ENCODE results near the gene EHBP1. TPM values are rescaled to one million over a fixed set of nuclear protein-coding genes. Genes with fewer than 3 reads are reported as not detected.
A peak's percentile ranks its signal among the peaks of the same experiment; 100 is the strongest.
"Not testable (repeated sequence)": the region's sequence is repeated elsewhere in the genome, so short reads cannot be mapped to it uniquely, and the experiment has no call there.

EHBP1 gene
- total RNA-seq, 1 experiment from 2014 or later = 25.2 TPM

DNA sequence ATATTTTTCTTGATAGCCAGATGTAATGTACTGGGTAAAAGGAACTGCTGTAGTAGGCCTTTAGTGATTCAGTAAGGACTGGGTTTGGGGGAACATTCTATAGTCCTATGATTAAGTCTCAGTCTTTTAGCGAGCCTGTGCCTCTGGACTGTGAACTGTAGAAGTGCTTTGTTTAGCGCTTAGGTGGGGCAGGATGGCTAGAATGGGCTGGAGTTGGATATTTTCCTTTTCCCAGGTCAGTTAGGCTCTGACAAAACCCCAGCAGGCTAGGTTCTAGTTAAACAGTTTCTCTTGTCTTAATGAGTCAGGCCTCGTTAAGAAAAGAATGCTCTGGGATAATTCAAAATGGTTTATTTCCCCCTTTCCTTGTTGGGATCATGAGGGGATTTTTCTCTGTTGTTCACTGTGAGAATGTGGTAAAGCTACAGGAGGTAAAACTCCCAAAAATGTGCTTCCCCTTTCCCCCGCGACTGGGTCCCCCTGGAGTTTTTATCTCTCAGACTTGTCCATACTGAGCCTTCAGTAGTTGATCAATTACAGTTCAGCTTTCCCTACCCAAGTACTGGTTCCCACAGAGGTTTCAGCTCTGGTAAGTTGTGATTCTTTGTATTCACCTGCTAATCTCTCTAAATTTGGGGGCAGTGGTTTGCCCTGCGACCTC is 31.5 kb downstream of the EHBP1 start:
- DNase-seq (ENCODE audit: low spot score) = no peak

DNA sequence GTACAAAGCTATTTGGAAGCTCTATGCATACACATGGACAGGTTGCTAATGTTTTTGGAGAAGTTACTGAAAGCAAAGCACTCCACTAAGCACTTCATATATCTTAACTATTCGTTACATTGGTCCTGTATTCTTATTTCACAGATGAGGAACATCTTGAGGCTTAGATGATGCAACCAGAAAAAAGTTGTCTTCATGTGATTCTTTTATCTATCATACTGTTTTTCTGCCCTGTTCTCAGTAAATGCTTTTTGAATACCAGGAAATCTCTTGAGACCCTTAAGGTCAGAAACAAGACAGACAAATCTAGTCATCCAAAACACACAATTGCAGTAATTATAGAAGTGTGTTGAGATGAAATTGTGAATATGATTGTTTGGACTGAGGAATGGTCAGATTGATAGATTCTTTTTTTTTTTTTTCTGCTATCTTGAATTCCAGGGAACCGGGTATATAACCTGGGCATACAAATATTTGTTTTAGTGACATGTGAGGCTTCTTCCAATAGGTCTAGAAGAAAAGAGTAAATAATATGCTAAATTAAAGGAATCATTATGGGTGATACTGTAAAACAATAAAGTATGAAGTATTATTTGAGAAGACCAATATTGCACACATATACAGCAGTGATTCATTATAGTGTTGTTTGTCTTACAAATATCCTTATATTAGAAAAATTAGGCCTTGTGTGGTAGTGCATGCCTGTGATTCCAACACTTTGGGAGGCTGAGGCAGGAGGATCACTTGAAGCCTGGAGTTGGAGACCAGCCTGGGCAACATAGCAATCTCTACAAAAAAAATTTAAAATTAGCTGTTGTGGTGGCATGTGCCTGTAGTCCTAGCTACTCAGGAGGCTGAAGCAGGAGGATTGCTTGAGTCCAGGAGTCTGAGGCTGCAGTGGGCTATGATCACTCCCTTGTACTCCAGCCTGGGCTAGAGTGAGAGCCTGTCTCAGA is 33.7 kb downstream of the EHBP1 start:
- no peak for DNase-seq (ENCODE audit: low spot score)

GRCh38 chr2:62740221-62740620 is 34.7 kb downstream of the EHBP1 start:
- no peak for DNase-seq (ENCODE audit: low spot score)

DNA sequence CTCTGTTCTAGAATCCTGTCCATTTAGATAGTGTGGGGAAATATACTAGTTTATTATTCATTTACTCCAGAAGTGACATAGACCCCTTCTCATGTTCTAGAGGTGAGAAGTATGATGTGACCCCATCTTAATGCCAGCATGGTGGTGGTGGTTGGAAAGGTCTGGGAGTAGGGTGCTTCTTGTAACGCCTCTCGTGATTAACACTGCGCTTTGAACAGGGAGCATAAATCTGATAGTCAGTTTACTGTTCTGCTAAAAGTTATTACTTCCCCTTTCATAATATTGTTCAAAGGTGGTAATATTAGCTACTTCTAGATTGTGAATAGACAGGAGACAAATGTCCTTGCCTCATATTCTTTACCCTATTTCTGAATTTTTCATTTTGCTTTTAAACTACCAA is 35.6 kb downstream of the EHBP1 start:
- no peak for DNase-seq (ENCODE audit: low spot score)

GRCh38 chr2:62741954-62742722 is 36.6 kb downstream of the EHBP1 start:
- no peak for DNase-seq (ENCODE audit: low spot score)

- no peak for DNase-seq (ENCODE audit: low spot score)
Measured at GRCh38 chr2:62743506-62743905, 38.0 kb downstream of the EHBP1 start.

DNA sequence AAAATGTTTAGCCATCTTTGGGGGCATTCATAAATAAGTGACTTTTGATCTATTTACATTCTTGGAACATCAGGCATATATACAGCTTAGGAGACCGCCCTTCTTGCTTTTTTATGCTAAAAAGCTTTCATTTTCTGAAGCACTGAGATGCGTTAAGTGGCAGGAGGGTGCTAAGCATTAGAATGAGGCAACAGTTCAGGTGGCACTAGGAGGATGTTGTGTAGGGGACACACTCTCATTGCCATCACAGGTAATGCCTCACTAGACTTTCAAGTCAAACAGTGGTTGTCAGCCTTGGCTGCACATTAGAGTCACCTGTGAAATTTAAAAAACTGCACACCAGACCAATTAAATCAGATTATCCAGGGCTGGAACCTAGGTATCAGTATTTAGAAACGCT is 39.1 kb downstream of the EHBP1 start:
- no peak for DNase-seq (ENCODE audit: low spot score)

DNA sequence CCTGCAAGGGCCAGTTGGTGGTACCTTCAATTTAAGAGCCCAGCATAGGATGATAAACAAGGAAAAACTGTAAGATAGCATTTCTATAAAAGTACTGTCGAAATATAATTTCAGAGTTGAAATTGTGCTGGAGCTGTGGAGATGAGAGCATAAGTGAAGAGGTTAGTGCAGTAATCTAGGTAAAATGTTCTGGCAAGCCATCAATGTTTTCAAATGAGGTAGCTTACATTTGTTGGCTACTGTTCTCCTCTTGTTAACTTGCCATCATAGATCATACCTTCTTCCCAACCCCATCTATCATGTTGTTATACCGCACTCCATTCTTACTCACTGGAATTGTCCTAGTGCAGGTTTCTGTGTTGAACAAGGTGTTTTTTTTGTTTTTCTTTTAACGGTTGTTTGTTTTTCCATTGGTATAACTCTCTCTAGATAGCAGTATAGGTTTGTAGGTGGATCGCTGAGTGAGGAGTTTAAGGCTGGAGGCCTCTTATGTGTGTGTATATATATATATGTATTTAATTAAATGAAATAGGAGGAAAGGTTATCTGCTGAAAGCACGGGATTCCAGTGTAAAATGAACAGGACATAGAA is 40.5 kb downstream of the EHBP1 start:
- no peak for DNase-seq (ENCODE audit: low spot score)

- no peak for DNase-seq (ENCODE audit: low spot score)
Measured at GRCh38 chr2:62747169-62747568, 41.7 kb downstream of the EHBP1 start.

- no peak for DNase-seq (ENCODE audit: low spot score)
Measured at GRCh38 chr2:62747876-62748275, 42.4 kb downstream of the EHBP1 start.

DNA sequence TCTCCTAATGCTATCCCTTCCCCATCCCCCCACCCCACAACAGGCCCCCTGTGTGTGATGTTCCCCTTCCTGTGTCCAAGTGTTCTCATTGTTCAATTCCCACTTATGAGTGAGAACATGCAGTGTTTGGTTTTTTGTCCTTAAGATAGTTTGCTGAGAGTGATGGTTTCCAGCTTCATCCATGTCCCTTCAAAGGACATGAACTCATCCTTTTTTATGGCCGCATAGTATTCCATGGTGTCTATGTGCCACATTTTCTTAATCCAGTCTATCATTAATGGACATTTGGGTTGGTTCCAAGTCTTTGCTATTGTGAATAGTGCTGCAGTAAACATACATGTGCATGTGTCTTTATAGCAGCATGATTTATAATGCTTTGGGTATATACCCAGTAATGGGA is 43.6 kb downstream of the EHBP1 start:
- not testable (repeated sequence) for DNase-seq (ENCODE audit: low spot score)

DNA sequence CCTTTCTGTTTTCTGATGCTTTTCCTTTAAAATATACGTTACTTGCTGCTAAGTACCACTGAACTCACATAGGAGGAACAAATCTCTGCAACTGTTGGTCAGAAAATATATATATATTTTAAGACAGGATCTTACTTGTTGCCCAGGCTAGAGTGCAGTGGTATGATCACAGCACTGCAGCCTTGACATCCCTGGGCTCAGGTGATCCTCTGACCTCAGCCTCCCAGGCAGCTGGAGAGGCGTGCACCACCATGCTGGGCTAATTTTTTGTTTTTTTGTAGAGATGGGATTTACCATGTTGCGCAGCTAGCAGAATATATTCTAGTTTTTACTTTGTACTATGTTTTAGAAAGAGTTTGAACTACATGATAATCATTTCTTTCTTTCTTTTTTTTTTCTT is 51.5 kb downstream of the EHBP1 start:
- no peak for DNase-seq (ENCODE audit: low spot score)

- no peak for DNase-seq (ENCODE audit: low spot score)
Measured at GRCh38 chr2:62760026-62760425, 54.5 kb downstream of the EHBP1 start.

DNA sequence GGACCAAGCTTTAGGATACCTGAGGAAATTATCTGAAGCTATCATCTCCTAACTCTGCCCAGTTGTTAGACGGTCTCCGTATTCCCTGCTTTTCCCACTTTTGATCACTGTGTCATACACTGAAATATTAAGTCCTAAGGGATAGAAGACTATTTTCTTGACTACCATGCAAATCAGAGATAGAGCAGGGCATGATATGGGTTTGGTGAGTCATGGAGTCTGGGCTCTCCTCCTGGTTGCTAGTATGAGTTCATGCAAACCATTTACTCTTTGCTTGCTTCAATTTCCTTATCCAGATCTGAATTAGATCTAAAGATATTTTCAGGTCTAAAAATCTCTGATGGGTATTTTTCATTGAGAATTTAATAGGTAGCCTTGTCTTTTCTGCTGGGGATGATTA is 55.0 kb downstream of the EHBP1 start:
- no peak for DNase-seq (ENCODE audit: low spot score)

GRCh38 chr2:62765619-62766376 is 60.3 kb downstream of the EHBP1 start:
- no peak for DNase-seq (ENCODE audit: low spot score)

DNA sequence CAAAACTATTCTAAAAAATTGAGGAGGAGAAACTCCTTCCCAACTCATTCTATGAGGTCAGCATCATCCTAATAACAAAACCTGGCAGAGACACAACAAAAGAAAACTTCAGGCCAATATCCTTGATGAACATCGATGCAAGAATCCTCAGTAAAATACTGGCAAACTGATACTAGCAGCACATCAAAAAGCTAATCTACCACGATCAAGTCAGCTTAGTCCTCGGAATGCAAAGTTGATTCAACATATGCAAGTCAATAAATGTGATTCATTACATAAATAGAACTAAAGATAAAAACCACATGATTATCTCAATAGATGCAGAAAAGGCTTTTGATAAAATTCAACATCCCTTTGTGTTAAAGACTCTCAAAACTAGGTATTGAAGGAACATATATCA is 63.1 kb downstream of the EHBP1 start:
- no peak for DNase-seq (ENCODE audit: low spot score)

- DNase-seq (ENCODE audit: low spot score) = no peak
Measured at GRCh38 chr2:62770629-62771028, 65.1 kb downstream of the EHBP1 start.

- peak; percentile 78 for DNase-seq (ENCODE audit: low spot score)
Measured at GRCh38 chr2:62774555-62775366, 69.2 kb downstream of the EHBP1 start.

GRCh38 chr2:62775367-62775668 is 69.8 kb downstream of the EHBP1 start:
- no peak for DNase-seq (ENCODE audit: low spot score)

- no peak for DNase-seq (ENCODE audit: low spot score)
Measured at GRCh38 chr2:62783679-62784078, 78.2 kb downstream of the EHBP1 start.
